ENCODE measurements around the gene PNPLA7.
"Not testable (repeated sequence)": the region's sequence is repeated elsewhere in the genome, so short reads cannot be mapped to it uniquely, and the experiment has no call there.

GRCh38 chr9:137451264-137452005 is 98.8 kb downstream of the PNPLA7 start:
- not testable (repeated sequence) for TF ChIP-seq POLR2A (IDR thresholded peaks at IDR 0.05; ENCODE audit: low read depth, low read length); CTCF (IDR thresholded peaks at IDR 0.05 in 2 of 3, conservative IDR thresholded peaks at IDR 0.05 in 1 of 3; ENCODE audit: control insufficient read depth in 2 of 3, extremely low read depth in 1 of 3, insufficient read depth in 1 of 3, low read depth in 3 of 3, low read length in 3 of 3); EED (IDR thresholded peaks at IDR 0.05; ENCODE audit: low read depth); CHD2 (IDR thresholded peaks at IDR 0.05; ENCODE audit: borderline replicate concordance, low read depth, low read length)

Measured in GM12878 (cell line).